ENCODE measurements around the gene NOS2.

NOS2 gene

DNA sequence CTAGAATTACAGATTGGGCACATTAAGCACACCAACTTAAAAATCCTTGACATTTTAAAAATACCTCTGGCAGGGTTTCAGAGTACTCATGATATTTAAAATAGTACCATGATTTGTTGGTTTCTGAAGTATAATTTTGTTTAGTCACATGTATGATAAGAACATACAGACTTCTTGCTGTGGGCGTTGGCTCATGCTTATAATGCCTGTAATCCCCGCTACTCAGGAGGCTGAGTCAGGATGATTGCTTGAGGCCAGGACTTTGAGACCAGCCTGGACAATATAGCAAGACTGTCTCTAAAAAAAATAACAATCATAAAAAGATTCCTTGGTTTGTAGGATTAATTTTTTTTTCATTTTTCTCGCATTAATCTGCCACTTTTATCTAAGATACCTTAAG is 78.5 kb downstream of the NOS2 start:
- H3K4me3 ChIP-seq: no peak overlapping the region
- TF ChIP-seq Cebpa-rat (IDR thresholded peaks at IDR 0.05): no peak
- H4K20me1 ChIP-seq: no peaks in the 10 kb centered on the region
- no peak overlapping the region for H3K27ac ChIP-seq
- H3K4me1 ChIP-seq: peaks cover 1% of the 10 kb centered on the region
- no peaks in the 10 kb centered on the region for H3K27me3 ChIP-seq
- H3K36me3 ChIP-seq: no peaks in the 10 kb centered on the region
- H3K4me2 ChIP-seq: no peak overlapping the region
- peaks cover 5% of the 10 kb centered on the region; the same call in 1 of the 2 replicates for H3K9me3 ChIP-seq
- no peak overlapping the region for H3K9ac ChIP-seq

Measured in BLaER1 (cell line).